Activated CD4-positive, alpha-beta T cell treated with anti-CD3 and anti-CD28 coated beads, Interleukin-2, amount 50 U/mL, for 4 hours (primary cell): ENCODE data around the gene LPAR3.
"Not testable (repeated sequence)": the region's sequence is repeated elsewhere in the genome, so short reads cannot be mapped to it uniquely, and the experiment has no call there.

Source experiments
- DNase-seq, 2 experiments: peaks; one replicate each; pipeline ENCODE4 v3.0.0-alpha.2; 2020

LPAR3 gene

DNA sequence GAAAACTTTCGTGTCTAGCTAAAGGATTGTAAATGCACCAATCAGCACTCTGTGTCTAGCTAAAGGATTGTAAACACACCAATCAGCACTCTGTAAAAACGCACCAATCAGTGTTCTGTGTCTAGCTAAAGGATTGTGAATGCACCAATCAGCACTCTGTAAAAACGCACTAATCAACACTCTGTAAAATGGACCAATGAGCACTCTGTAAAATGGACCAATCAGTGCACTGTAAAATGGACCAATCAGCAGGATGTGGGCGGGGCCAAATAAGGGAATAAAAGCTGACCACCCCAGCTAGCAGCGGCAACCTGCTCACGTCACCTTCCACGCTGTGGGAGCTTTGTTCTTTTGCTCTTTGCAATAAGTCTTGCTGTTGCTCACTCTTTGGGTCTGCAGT, 9.7 kb upstream of the LPAR3 start:
- not testable (repeated sequence) for DNase-seq

DNA sequence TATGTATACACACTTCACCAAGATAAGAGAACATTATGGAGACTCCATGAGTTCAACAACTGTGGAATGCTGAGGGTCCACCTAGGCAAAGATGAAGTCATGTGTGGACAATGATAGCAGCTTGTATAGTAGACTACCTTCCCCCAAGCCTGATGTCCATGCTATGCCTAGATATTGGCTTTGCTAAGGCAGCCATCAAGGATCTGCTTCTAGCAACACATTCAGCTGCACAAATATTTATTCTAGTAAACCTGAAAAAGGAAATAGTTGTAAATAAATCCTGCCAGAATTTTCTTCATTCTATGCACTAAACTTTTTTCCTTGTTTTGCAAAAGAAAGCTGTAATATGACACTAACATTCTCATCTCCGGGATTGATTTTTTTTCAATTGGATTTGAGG, 7.0 kb upstream of the LPAR3 start:
- DNase-seq: no peak

- no peak for DNase-seq
Observed at GRCh38 chr1:84896279-84896678, 3.3 kb upstream of the LPAR3 start.

GRCh38 chr1:84890566-84890965, 2.4 kb downstream of the LPAR3 start:
- no peak for DNase-seq

DNA sequence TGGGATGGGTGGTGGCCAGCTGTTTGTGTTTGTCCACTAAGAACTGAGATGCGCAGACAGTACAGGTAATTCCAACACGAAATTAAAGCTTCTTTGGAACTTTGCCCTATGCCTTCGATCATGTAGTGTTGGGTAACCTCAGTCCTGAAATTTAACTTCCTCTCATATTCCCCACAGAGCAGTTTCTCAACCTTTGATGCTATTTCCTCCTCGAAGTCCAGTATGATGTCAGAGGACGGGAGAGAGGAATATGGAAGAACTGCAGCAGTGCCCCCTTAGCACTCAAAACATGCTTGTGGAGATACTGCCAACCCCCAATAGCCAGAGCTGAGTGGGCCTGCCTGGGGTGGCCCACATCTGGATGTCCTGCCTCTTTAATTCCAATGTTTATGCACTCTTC, 3.6 kb downstream of the LPAR3 start:
- DNase-seq: no peak

- DNase-seq: peak; percentile 31 to 38
Observed at GRCh38 chr1:84888753-84889152, 4.3 kb downstream of the LPAR3 start.

GRCh38 chr1:84887261-84887934, 5.6 kb downstream of the LPAR3 start:
- no peak for DNase-seq

DNA sequence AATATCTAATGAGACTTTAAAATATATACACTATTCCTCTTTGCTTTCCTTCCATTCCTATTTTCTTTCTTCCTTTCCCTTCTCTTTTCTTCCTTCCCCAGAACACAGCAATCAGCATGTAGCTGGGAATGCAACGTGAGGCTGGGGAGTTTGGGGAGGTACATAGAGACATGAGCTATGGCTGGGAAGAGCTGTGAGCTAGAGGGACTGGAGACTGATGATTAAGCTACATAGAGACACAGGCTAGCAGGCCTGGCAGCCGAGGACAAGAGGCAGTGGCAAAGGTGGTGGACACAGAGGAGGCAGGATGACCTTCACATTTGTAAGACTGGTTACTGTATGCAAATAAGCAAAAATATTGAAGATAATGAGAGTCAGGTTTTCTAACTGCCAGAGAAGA, 7.5 kb downstream of the LPAR3 start:
- no peak for DNase-seq

- DNase-seq: no peak
Observed at GRCh38 chr1:84884671-84885389, 8.2 kb downstream of the LPAR3 start.

GRCh38 chr1:84883286-84883685, 9.7 kb downstream of the LPAR3 start:
- no peak for DNase-seq

- no peak for DNase-seq
Observed at GRCh38 chr1:84877592-84877991, 15.4 kb downstream of the LPAR3 start.

DNA sequence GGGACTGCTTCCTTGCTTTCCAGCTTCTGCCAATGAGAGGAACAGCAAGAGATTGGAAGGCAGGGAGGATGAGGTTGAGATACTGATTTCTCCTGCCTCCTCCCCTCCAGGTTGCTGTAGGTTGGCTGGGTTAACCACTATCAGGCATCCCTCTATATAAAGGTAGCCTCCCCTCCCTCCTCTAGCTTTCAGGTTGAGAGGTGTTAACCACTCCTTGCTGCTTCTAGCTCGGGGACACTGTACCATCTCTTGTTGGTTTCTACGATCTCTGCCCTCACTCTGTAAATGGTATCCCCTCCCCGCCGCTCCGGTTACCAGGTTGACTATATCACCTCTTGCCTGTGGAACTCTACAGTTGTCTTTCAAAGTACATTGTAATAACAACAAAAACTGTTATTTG, 16.7 kb downstream of the LPAR3 start:
- no peak for DNase-seq

DNA sequence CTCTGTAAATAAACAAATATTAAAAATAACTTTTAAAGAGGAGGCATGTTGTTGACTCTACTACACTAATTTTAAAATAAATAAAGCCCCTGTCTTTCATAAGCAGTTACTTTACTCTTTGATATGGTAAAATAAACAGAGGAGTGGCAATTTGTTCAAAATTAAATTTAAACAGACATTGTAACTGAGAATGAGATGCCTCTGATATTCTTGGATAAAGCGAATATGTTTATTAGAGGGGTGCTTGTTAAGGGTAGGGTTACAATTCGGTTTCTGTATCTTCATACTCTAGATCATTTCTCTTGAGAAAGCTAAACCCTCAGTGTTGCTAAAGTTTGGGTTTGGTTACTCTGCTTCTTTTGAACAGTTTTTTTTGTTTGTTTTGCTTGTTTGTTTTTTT, 19.6 kb downstream of the LPAR3 start:
- no peak for DNase-seq

DNA sequence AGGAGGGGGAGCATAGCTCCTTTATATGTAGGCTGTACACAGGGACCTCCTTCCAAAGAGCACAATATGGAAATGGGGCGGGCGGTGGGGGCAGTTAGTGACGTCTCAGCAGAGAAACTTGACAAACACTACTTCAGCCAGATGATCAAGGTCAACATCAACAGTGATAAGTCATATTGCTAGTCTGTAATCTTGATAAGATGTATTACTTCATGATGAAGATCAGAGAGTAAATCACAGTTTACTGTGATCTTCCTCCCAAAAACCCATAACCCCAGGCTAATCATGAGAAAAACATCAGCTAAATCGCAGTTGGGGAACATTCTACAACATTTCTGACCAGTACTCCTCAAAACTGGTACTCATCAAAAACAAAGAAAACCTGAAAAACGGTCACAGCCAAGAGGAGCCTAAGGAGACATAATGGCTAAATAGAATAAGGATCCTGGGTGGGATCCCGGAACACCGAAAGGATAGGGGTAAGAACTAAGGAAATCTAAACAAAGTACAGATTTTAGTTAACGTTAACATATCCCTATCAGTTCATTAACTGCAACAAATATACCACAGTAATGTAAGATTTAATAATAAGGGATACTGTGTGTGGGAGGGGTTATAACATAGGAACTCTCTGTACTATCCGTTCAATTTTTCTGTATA, 20.2 kb downstream of the LPAR3 start:
- no peak for DNase-seq

GRCh38 chr1:84871181-84871580, 21.8 kb downstream of the LPAR3 start:
- DNase-seq: no peak

DNA sequence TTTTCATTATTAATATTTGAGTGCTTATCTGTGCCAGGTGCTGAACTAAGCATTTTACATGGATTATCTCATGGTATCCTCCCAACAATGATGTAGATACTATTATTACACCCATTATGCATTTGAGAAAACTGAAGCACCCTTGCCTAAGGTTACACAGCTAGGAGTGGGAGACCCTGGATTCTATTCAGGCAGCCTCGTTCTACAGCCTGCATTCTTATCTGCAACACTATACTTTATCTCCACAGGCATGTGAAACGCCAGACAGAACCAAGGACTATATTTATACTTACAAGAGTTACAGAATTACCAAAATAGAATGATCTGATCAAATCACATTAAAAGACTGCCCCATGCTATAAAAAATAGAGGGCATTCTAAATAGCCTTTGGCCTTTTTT, 22.4 kb downstream of the LPAR3 start:
- DNase-seq: no peak

DNA sequence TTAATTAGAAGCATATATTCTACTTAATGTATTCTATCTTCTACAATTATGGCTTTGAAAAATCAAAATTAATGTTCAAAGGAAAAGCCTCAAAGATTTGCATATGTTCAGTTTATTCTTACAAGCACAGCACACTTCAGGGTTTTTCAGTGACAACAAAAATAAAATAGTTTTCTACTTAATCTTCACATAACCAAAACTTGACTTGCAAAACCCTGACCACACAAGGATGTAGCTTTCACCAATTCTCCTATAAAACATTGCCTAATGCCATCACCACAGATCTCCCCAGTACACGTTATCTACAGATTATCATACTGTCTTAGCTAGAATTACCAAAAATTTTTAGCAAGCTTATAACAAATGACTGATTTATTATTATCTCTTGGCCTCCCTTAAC, 23.3 kb downstream of the LPAR3 start:
- DNase-seq: no peak

DNA sequence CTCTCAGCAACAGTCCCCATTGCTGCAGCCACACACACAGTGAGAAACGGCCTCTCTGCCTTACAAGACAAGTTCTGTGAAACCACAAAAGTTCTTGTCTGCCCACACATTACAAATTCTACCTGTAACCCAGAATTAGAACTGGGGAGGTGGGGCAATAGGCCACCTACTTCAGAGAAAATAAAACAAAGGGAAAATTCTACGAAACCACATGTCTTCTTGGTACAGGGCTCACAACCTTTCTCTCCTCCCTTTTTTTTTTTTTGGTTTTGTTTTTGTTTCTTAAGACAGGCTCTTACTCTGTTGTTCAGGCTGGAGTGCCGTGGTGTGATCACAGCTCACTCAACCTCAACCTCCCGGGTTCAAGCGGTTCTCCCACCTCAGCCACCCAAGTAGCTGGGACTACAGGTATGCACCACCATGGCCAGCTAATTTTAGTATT, 30.2 kb downstream of the LPAR3 start:
- DNase-seq: peak; percentile 38

- DNase-seq: no peak
Observed at GRCh38 chr1:84861988-84862644, 30.9 kb downstream of the LPAR3 start.

DNA sequence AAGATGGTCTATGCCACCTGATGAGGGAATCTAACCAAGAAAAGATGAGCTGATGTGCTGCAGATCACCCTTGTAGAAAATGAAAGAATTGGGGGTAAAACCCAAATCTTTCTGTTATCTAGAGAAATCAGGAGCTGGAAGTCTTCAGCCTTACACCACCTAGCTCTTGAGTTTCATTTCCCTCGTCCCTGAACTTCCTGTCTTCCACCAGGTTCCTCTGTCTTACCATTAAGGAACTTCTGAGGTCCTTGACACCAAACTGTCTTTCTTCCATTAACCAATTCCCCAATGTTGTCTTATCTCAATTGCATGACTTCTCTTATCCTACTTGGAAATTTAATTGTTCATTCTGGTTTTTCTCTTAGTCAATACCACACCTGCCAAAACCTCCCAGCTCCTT, 31.5 kb downstream of the LPAR3 start:
- no peak for DNase-seq

DNA sequence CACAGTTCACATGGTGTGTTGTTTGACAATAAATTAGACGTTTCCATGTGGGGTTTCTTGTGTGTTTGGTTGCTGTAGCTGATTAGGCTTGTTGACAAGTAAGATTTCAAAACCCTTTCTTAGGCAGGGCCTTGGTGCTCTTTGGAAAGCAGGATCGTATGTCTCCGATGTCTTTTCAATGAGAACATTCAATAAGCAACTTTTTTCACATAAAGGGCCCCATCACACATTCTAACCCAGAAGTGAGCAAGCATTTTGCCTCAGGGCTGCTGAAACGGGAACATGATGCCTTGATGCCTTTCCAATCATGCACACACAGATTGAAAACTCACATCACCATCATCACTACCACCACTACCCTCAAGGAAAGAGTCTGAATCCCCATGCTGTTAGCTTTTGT, 33.1 kb downstream of the LPAR3 start:
- DNase-seq: no peak

DNA sequence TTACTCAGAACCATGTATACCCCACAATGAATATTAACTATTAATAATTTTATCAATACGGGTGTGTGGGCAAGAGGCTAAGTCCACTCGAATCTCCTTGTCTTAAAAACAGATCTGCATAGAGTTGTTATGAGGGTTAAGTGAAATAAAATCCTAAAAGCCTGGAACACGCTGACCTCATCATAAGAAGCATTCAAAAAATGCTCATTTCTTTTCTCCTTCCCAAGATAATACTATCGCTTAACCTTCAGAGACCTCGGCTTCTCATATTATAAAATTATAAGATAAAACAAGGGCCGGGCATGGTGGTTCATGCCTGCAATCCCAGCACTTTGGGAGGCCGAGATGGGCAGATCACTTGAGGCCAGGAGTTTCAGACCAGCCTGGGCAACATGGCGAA, 35.1 kb downstream of the LPAR3 start:
- no peak for DNase-seq

DNA sequence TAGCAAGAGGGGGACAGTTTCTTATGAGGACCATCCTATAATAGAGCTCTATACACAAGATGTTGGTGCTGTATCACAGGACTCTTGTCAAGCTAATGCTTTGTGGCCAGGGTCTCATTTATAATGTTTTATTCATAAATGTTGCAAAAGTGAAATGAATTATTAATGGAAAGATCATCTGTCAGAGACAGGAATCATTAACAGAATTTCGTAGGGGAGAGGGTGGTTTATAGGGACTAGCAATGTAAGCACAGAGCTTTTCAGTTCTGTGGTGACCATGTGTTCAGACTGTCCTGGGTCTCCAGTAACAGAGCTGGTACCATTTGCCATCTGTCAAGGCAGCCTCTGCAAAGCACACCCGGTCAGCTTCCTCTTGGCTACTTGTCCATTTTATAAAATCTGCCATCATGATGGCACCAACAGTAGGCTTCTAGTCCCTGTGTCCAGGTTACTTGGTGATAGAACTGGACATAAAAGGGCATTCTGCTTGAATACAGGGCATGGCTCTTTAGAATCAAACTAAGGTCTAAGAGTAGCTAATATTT, 36.2 kb downstream of the LPAR3 start:
- no peak for DNase-seq
